ENCODE results near the gene TLN1. TPM values are rescaled to one million over a fixed set of nuclear protein-coding genes. Genes with fewer than 3 reads are reported as not detected.

The TLN1 gene
- total RNA-seq, 1 experiment from 2014 or later = 347 TPM

DNA sequence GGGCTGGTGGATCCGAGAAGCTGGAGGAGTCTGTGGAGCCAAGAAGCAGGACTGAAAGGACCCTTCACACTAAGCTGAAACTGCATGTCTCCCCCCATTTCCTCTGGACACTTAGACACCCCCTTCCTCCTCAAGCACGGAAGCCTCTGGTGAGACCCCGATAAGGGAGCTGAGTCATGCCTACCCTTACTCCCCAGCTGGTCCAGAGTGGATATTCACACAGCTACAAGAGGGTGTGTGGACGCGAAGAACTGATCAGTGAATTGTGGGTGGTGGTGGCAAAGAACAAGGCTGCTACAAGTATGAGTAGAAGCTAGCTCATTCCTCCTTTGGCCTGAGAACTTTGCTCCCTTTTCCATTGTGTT, 4.3 kb downstream of the TLN1 start:
- no TSS peak for BruUV-seq (replicated peaks)
- peaks cover 2% of the 10 kb centered on the region for H3K36me3 ChIP-seq (ENCODE audit: control insufficient read depth, insufficient read depth, low read length)
- in situ Hi-C loops (cut with HindIII; ENCODE audit: low pct_unique_long_range_greater_than_20kb, low sequenced_read_pairs) = no loop called here

DNA sequence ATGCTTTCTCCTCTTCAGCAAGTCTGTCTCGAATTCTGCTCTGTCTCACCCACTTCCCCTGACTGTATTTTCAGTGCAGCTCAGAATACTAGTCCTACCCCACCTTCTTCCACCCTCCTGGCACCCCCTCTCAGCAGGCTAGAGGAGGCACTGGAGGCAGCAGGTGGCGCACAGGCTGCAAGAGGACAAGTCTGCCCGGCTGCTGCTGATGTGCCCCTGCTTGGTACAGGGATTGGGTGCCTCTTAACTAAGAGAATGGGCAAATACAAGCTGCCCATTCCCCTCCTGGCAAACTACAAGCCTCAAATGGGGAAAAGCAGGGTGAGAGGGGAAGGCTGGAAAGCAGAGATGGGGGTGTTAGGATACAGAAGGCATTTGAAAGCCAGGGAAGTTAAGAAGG, 5.1 kb downstream of the TLN1 start:
- DNase-seq (ENCODE audit: low read depth, low spot score) (no peak), ATAC-seq (no peak)
- H3K9me3 ChIP-seq (ENCODE audit: control insufficient read depth, insufficient read depth, low read depth, low read length) = no peaks in the 10 kb centered on the region
- peaks cover 7% of the 10 kb centered on the region for H3K36me3 ChIP-seq (ENCODE audit: control insufficient read depth, insufficient read depth, low read length)
- no peak for TF ChIP-seq CTCF (IDR thresholded peaks at IDR 0.05)
- no peak for TF ChIP-seq REST (IDR thresholded peaks at IDR 0.05; ENCODE audit: insufficient read depth in 1 of 2, low read depth in 2 of 2, low read length in 1 of 2)
- TF ChIP-seq TCF7L2 (IDR thresholded peaks at IDR 0.05; ENCODE audit: low read depth, low read length) = no peak
- no peak for TF ChIP-seq SIN3A (IDR thresholded peaks at IDR 0.05; ENCODE audit: borderline replicate concordance, insufficient read depth, low read depth, low read length)
- no peak for TF ChIP-seq POLR2AphosphoS5 (IDR thresholded peaks at IDR 0.05; ENCODE audit: low read depth, low read length)
- no TSS peak for BruUV-seq (replicated peaks)
- intact Hi-C loops (cut with micrococcal nuclease; ENCODE audit: unreplicated experiment) = loop anchor here (5.0 kb wide), 1 partner anchor 65 kb away; no protein-coding TSS in a partner anchor
- H3K4me1 ChIP-seq (ENCODE audit: control insufficient read depth, insufficient read depth, low read length) = peaks cover 28% of the 10 kb centered on the region
- ChIA-PET CTCF (no interaction called here), POLR2A (no interaction called here)
- H3K4me3 ChIP-seq (ENCODE audit: low read depth in 2 of 2, low read length in 2 of 2) = no peak overlapping the region
- in situ Hi-C loops (cut with HindIII; ENCODE audit: low pct_unique_long_range_greater_than_20kb, low sequenced_read_pairs) = no loop called here
- no peaks in the 10 kb centered on the region for H3K27me3 ChIP-seq (ENCODE audit: control insufficient read depth, insufficient read depth, low read length)
- H3K27ac ChIP-seq (ENCODE audit: low read length) = no peak overlapping the region

More for the DNA sequence above, 4.3 kb downstream of the TLN1 start:
- Histone ChIP-seq H3K4me1 (ENCODE audit: control insufficient read depth, insufficient read depth, low read length) (peaks cover 28% of the 10 kb centered on the region), H3K27me3 (ENCODE audit: control insufficient read depth, insufficient read depth, low read length) (no peaks in the 10 kb centered on the region), H3K4me3 (ENCODE audit: low read depth in 2 of 2, low read length in 2 of 2) (no peak overlapping the region), H3K27ac (ENCODE audit: low read length) (0 out of 2 replicates have a peak overlapping the region, but pooled peaks have one; percentile 1), H3K9me3 (ENCODE audit: control insufficient read depth, insufficient read depth, low read depth, low read length) (no peaks in the 10 kb centered on the region)
- no peak for ATAC-seq
- TF ChIP-seq SIN3A (IDR thresholded peaks at IDR 0.05; ENCODE audit: borderline replicate concordance, insufficient read depth, low read depth, low read length) (no peak), POLR2AphosphoS5 (IDR thresholded peaks at IDR 0.05; ENCODE audit: low read depth, low read length) (no peak), CTCF (IDR thresholded peaks at IDR 0.05) (no peak), REST (IDR thresholded peaks at IDR 0.05; ENCODE audit: insufficient read depth in 1 of 2, low read depth in 2 of 2, low read length in 1 of 2) (no peak), TCF7L2 (IDR thresholded peaks at IDR 0.05; ENCODE audit: low read depth, low read length) (no peak)
- POLR2A ChIA-PET = no interaction called here
- CTCF ChIA-PET = interaction anchor here (0.8 to 1.0 kb wide), 2 partner anchors 31 to 124 kb away, joined by 3 read pairs; no protein-coding TSS in a partner anchor
- DNase-seq (ENCODE audit: low read depth, low spot score) = no peak
- intact Hi-C loops (cut with micrococcal nuclease; ENCODE audit: unreplicated experiment) = loop anchor here (5.0 kb wide), 1 partner anchor 65 kb away; no protein-coding TSS in a partner anchor

Data from Panc1 (cell line).